ENCODE measurements around the gene USP47.

USP47 gene

GRCh38 chr11:12006552-12007229 lies 164.9 kb downstream of the USP47 start:
- no peak for DNase-seq

GRCh38 chr11:12007230-12007593 lies 165.4 kb downstream of the USP47 start:
- DNase-seq = no peak

GRCh38 chr11:12007769-12008737 lies 166.3 kb downstream of the USP47 start, which contains the start of gene DKK3:
TSS of gene DKK3 (minus strand) at chr11:12008626. CDS start at chr11:12008582, 44 bp downstream.
- DNase-seq = no peak
